HUES64 (cell line): Measurements from ENCODE around the gene RBFOX2.

ENCODE experiments used
- H3K27ac ChIP-seq: 2 replicates; pipeline ENCODE4 v1.7.0; 2013; ENCODE audit warnings: low read depth, low read length, inconsistent platforms
- H3K27me3 ChIP-seq: 2 replicates; pipeline ENCODE4 v1.6.1; 2013; ENCODE audit warnings: mild to moderate bottlenecking, low read length; ENCODE audit not compliant: insufficient read depth
- H3K36me3 ChIP-seq: 2 replicates; pipeline ENCODE4 v1.6.1; 2013; ENCODE audit warnings: mild to moderate bottlenecking, low read length; ENCODE audit not compliant: insufficient read depth
- H3K4me1 ChIP-seq: 2 replicates; pipeline ENCODE4 v1.6.1; 2013; ENCODE audit warnings: mild to moderate bottlenecking, low read length, moderate library complexity; ENCODE audit not compliant: insufficient read depth
- H3K4me3 ChIP-seq: 2 replicates; pipeline ENCODE4 v1.5.1; 2013; ENCODE audit warnings: mild to moderate bottlenecking, low read length, moderate library complexity
- H3K9ac ChIP-seq: 2 replicates; pipeline ENCODE4 v1.6.1; 2013; ENCODE audit warnings: mild to moderate bottlenecking, low read depth, low read length
- H3K9me3 ChIP-seq: 2 replicates; pipeline ENCODE4 v1.6.1; 2013; ENCODE audit warnings: low read depth, low read length; ENCODE audit not compliant: insufficient read depth
- WGBS: fragments of 150-250, 120-280 bp; methylation state at CpG from one replicate; pipeline ENCODE4 v1.1.7; 2013; ENCODE audit warnings: missing lambda C conversion rate; 5-methylcytosine and 5-hydroxymethylcytosine counted together

Gene RBFOX2

GRCh38 chr22:35690001-35690400, 338.6 kb downstream of the RBFOX2 start:
- Histone ChIP-seq H3K36me3 (no peaks in the 10 kb centered on the region), H3K9ac (no peak overlapping the region), H3K9me3 (no peaks in the 10 kb centered on the region), H3K27me3 (peaks cover 6% of the 10 kb centered on the region), H3K4me1 (no peaks in the 10 kb centered on the region), H3K4me3 (no peak overlapping the region), H3K27ac (no peak overlapping the region)
- 83% methylated on average over 1 of the region's 1 CpG for WGBS

DNA sequence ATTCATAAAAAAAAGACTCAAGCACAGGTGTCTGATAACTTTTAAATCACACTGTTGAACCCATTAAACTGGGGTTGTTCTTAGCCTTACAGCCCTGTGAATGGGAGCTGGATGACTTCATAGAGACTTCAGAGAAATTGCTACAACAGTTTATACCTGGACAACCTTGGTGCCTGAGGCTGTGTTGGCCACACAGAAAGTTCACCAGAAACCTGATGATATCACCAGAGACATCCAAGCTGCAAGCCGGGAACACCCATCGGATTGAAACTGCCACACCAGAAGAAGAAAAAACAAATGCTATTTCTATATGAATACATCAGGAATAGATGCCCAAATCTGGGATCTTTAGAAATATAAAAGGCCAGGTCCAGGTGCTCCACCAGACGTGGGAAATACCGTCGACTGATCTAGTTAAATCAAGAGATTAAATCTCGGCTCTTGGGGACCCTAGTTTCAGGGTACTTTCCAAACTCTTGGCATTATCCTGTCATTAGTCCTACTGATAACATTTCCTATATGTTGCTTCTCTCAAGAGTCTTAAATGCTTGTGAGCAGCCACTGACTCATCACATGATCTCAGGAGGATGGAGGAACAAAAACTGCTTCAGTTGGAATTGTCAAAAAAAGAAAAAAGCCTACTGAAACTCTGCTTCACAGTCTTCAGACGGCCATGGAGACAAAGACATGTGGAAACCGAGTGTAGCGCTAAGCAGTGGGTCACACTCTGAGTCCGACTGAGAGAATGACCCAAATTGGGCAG, 339.5 kb downstream of the RBFOX2 start:
- Histone ChIP-seq H3K36me3 (no peaks in the 10 kb centered on the region), H3K27ac (no peak overlapping the region), H3K9me3 (no peaks in the 10 kb centered on the region), H3K4me3 (no peak overlapping the region), H3K4me1 (no peaks in the 10 kb centered on the region), H3K27me3 (peaks cover 6% of the 10 kb centered on the region), H3K9ac (no peak overlapping the region)
- 90% methylated on average over 10 of the region's 10 CpGs for WGBS
